ENCODE measurements around the gene PRKCSH. TPM values are rescaled to one million over a fixed set of nuclear protein-coding genes. Genes with fewer than 3 reads are reported as not detected.

The PRKCSH gene
- total RNA-seq, 2 experiments from 2014 or later: 95.6 to 271 TPM

GRCh38 chr19:11445141-11445540 is 9.7 kb downstream of the PRKCSH start:
- intact Hi-C loops (cut with micrococcal nuclease; ENCODE audit: unreplicated experiment): no loop called here

GRCh38 chr19:11446271-11446651 is 10.8 kb downstream of the PRKCSH start:
- no peak overlapping the region for H3K27ac ChIP-seq (ENCODE audit: low read depth, low read length, poor library complexity, severe bottlenecking)
- TF ChIP-seq CTCF (conservative IDR thresholded peaks at IDR 0.05; ENCODE audit: low read length) (no peak), EZH2phosphoT487 (IDR thresholded peaks at IDR 0.05; ENCODE audit: borderline replicate concordance, low read depth, low read length) (no peak)
- ChIA-PET POLR2A (no interaction called here), CTCF (ENCODE audit: unreplicated experiment) (interaction anchor here (1.0 kb wide), 1 partner anchor 36 kb away, joined by 3 read pairs; no protein-coding TSS in a partner anchor)
- BruUV-seq (replicated peaks): no TSS peak
- no peaks in the 10 kb centered on the region for H3K79me2 ChIP-seq (ENCODE audit: insufficient read depth, low read depth, low read length)
- no peaks in the 10 kb centered on the region for H3K9me2 ChIP-seq (ENCODE audit: insufficient read depth, low read length)
- DNase-seq (ENCODE audit: low spot score): no peak
- no peak overlapping the region for H2AFZ ChIP-seq (ENCODE audit: low read length)
- intact Hi-C loops (cut with micrococcal nuclease; ENCODE audit: unreplicated experiment): loop anchor here (1.0 to 2.0 kb wide), 2 partner anchors 65 to 153 kb away; no protein-coding TSS in a partner anchor
- H3K4me3 ChIP-seq (ENCODE audit: low read depth, low read length, poor library complexity, severe bottlenecking): no peak overlapping the region
- H4K20me1 ChIP-seq (ENCODE audit: insufficient read depth, low read length): no peaks in the 10 kb centered on the region
- H3K36me3 ChIP-seq (ENCODE audit: insufficient read depth, low read length): peaks cover 91% of the 10 kb centered on the region
- H3K4me1 ChIP-seq (ENCODE audit: insufficient read depth, low read length, poor library complexity, severe bottlenecking): no peaks in the 10 kb centered on the region
- H3K4me2 ChIP-seq (ENCODE audit: low read length): no peak overlapping the region
- H3K9me3 ChIP-seq (ENCODE audit: low read length): no peaks in the 10 kb centered on the region

More at GRCh38 chr19:11445141-11445540, 9.7 kb downstream of the PRKCSH start:
- TF ChIP-seq EZH2phosphoT487 (IDR thresholded peaks at IDR 0.05; ENCODE audit: borderline replicate concordance, low read depth, low read length) (no peak), CTCF (conservative IDR thresholded peaks at IDR 0.05; ENCODE audit: low read length) (no peak)
- no TSS peak for BruUV-seq (replicated peaks)
- Histone ChIP-seq H3K4me2 (ENCODE audit: low read length) (no peak overlapping the region), H2AFZ (ENCODE audit: low read length) (no peak overlapping the region), H4K20me1 (ENCODE audit: insufficient read depth, low read length) (no peaks in the 10 kb centered on the region), H3K79me2 (ENCODE audit: insufficient read depth, low read depth, low read length) (no peaks in the 10 kb centered on the region), H3K9me2 (ENCODE audit: insufficient read depth, low read length) (no peaks in the 10 kb centered on the region), H3K27ac (ENCODE audit: low read depth, low read length, poor library complexity, severe bottlenecking) (no peak overlapping the region), H3K4me3 (ENCODE audit: low read depth, low read length, poor library complexity, severe bottlenecking) (no peak overlapping the region), H3K9me3 (ENCODE audit: low read length) (no peaks in the 10 kb centered on the region), H3K36me3 (ENCODE audit: insufficient read depth, low read length) (peaks cover 90% of the 10 kb centered on the region), H3K4me1 (ENCODE audit: insufficient read depth, low read length, poor library complexity, severe bottlenecking) (no peaks in the 10 kb centered on the region)
- ChIA-PET POLR2A (no interaction called here), CTCF (ENCODE audit: unreplicated experiment) (interaction anchor here (1.0 kb wide), 1 partner anchor 38 kb away, joined by 3 read pairs; no protein-coding TSS in a partner anchor)
- DNase-seq (ENCODE audit: low spot score): no peak

GRCh38 chr19:11446652-11447301 is 11.3 kb downstream of the PRKCSH start:
- ChIA-PET POLR2A (no interaction called here), CTCF (ENCODE audit: unreplicated experiment) (interaction anchor here (0.6 kb wide), 1 partner anchor 134 kb away, joined by 4 read pairs; no protein-coding TSS in a partner anchor)
- DNase-seq (ENCODE audit: low spot score): peak; percentile 59
- TF ChIP-seq CTCF (conservative IDR thresholded peaks at IDR 0.05; ENCODE audit: low read length) (peak; percentile 84), EZH2phosphoT487 (IDR thresholded peaks at IDR 0.05; ENCODE audit: borderline replicate concordance, low read depth, low read length) (no peak)
- intact Hi-C loops (cut with micrococcal nuclease; ENCODE audit: unreplicated experiment): loop anchor here (1.0 to 2.0 kb wide), 2 partner anchors 66 to 153 kb away; no protein-coding TSS in a partner anchor
- no peak overlapping the region for H3K4me2 ChIP-seq (ENCODE audit: low read length)
- peaks cover 86% of the 10 kb centered on the region for H3K36me3 ChIP-seq (ENCODE audit: insufficient read depth, low read length)
- H3K27ac ChIP-seq (ENCODE audit: low read depth, low read length, poor library complexity, severe bottlenecking): no peak overlapping the region
- H3K9me3 ChIP-seq (ENCODE audit: low read length): no peaks in the 10 kb centered on the region
- no TSS peak for BruUV-seq (replicated peaks)
- H4K20me1 ChIP-seq (ENCODE audit: insufficient read depth, low read length): no peaks in the 10 kb centered on the region
- no peaks in the 10 kb centered on the region for H3K9me2 ChIP-seq (ENCODE audit: insufficient read depth, low read length)
- H2AFZ ChIP-seq (ENCODE audit: low read length): no peak overlapping the region
- H3K4me1 ChIP-seq (ENCODE audit: insufficient read depth, low read length, poor library complexity, severe bottlenecking): peaks cover 5% of the 10 kb centered on the region
- no peaks in the 10 kb centered on the region for H3K79me2 ChIP-seq (ENCODE audit: insufficient read depth, low read depth, low read length)
- H3K4me3 ChIP-seq (ENCODE audit: low read depth, low read length, poor library complexity, severe bottlenecking): no peak overlapping the region
